M059J (cell line): Measurements from ENCODE around the gene FOXC2. TPM values are rescaled to one million over a fixed set of nuclear protein-coding genes. Genes with fewer than 3 reads are reported as not detected.

Experiments used
- DNase-seq: peaks from one replicate; pipeline ENCODE4 v3.0.0-alpha.2; 2012; ENCODE audit warnings: low read depth
- total RNA-seq: library from RNA; depleted of rRNA; stranded (reverse); fragments of >200 nt; shearing (Covaris generic); gene quantifications from 2 replicates; pipeline ENCODE4 v1.2.3, GENCODE V29; 2014

Gene FOXC2
- total RNA-seq, 1 experiment from 2014 or later, result 2.0 TPM

DNA sequence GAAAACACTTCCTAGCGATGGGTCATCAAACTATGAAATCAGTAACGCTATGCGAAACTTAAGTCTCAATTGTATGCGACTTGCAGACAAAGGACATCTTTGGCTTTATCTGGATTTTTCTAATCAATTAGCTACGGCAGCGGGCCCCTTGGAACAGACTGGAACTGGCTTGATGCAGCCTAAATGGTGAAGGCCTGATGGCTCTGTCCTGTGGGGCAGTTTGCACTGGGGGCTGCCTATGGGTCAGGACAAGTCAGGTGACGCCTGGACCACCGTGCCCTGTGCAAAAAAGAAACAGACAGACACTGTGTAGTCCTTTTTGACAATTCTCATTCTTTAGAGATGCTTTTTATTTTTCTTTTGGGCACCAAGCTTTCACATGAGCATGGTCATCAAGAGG, 33.6 kb upstream of the FOXC2 start:
- no peak for DNase-seq

DNA sequence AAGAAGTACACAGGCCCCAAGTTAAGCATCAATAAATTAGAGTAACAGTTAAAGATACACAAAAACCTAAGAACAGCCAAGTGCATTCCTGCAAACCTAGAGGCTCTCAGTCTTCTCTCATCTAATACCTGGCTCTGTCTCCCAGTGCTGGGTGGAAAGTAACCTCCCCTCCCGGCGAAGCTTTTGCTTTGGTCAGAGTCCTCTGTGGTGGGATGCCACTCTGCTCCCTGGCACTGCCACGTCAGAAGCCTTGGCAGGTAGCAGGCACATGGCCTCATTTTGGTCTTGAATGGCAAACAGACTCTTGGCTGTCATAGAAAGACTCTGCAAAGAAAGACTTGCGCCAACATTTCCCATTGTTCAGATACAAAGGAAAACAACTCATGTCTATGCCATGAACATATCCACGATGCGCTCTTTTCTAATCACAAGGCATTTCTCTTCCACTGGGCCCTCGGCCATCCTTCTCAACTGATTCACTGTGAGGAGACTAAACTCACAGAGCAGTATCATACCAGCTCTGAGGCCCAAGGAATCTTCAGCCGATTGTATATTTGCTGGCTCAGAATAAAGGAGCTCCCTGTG, 32.8 kb upstream of the FOXC2 start:
- no peak for DNase-seq

DNA sequence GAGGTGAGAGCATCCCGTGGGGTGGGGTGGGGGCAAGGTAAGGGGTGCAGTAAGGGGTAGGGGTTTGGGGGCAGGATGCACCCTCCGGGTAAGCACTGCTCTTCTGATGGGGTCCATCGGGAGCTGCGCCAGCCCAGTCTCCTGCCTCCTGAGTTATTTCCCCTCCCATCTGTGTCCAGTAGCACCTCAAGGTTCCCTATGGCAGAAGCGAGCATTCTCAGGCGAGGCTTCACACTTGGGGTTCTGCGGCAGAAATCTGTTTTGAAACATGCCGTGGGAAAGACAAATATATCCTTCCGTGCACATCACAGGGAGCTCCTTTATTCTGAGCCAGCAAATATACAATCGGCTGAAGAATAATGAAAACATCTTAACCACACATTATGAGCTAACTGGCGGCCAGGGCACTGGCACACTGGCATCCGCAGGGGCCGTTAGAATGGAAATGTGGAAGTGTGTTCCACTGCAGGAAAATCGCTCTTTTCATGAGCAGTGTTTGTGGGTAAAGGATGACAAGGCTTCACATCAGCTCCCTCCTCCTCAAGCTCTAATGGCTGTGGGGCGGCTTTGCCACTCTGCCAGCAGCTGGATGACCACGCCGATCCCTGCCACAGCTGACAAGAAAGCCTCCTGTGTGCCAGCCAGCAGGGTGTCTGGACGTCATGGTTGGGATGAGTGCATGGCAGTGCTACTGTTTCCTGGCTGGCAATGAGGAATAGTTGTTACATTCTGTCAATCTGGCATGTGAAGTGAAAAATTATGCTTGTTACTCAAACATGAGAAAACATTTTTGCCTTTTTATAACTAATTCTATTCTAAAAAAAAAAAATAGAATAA, 31.6 kb upstream of the FOXC2 start:
- DNase-seq, result no peak

DNA sequence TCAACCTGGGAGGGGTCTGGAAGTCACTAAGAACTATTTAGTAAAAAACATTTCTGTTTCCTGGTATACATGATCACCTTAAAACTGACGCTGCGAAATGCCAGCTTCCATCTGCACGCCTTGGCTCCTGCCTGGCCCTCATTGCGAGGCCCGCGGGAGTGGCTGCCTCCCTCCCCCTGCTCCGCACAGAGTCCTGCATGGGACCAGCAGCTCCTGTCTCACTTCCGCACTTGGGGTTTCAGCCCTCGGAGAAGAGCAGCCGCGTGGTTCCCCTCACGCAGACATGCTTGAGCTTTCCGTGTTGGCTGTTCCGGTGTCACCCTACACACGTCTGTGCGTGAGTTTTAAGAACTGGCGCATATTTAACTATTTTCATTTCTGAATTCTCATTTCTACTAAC, 30.0 kb upstream of the FOXC2 start:
- no peak for DNase-seq

DNA sequence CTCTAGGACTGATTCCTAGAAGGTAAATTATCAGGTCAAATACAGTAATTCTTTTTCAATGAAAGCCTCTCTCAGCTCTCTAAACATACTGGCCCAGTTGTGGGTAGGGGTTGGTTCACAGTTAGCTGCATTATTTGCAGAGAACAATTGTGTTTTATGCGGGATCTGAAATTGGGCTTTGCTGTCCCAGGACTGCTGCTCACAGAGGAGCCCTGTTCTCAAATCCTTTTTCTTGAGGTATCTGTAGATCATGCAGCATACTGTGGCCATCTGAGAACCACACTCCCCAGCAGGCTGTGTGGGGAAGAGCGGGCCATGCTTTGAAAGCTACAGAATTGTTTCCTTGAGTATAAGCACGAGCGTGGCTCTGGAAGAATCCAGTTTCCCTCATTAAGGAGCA, 29.1 kb upstream of the FOXC2 start:
- DNase-seq, result no peak

DNA sequence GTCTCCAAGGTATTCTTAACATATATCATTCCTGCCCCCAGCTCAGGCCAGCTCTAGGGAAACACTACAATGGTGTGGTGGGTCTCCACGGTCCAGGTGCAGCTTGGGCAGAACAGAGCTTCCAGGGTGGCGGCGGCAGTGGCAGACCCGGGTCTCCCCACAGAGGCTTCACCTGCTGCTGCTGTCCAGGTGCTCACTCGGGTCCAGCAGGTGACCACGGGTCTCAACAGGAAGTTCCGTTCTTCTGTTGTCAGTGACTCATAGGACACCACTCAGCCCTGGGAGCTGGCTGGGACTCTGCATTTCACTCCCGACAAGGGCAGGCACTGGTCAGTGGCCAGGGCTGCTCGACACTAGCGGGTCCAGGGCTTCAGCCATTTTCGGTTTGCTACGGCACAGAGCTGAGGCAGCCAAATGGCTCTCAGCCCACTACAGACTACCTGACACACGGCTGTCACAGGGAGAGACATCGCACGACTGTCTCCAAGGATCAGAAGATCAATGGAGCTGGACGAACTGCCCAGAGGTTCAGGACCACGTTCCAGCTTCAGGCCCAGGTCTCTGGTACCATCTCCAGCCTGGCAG, 28.3 kb upstream of the FOXC2 start:
- DNase-seq, result no peak

DNA sequence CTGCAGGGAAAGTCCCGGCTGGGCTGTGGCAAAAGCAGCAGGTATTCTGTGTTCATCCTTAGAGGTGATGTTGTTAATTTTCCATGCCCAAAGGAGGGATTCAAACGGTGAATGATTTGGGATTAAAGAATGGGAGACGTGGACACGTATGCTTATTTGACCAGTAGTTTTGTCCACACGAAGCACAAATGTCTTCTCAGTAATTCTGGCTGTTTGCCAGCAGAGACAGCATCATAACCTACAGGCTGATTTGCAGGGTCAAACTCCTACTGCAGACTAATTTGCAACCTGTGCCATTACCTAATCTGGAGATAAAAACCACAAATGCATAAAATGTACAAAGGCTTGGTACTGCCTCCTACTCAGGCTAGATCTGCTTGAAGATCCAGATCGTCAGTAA, 25.7 kb upstream of the FOXC2 start:
- DNase-seq, result no peak

DNA sequence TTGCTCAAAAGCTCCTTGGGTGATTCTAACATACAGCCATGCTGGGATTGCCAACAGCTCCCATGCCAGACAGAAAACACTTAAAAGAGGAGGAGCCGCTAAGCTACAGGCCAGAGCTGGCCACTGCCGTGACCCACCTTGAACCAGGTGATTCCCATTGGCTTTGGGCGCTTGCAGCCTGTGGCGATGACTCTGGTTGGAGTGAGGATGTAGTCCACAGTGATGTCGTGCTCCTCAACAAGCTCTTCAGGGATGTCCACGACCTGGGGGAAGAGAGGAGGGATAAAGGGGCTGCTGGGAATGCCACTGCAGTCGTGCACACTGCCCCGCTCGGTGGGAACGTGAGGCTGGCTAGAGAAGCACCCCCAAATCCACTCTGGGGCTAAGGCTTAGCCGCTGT, 25.1 kb upstream of the FOXC2 start:
- DNase-seq, result no peak

DNA sequence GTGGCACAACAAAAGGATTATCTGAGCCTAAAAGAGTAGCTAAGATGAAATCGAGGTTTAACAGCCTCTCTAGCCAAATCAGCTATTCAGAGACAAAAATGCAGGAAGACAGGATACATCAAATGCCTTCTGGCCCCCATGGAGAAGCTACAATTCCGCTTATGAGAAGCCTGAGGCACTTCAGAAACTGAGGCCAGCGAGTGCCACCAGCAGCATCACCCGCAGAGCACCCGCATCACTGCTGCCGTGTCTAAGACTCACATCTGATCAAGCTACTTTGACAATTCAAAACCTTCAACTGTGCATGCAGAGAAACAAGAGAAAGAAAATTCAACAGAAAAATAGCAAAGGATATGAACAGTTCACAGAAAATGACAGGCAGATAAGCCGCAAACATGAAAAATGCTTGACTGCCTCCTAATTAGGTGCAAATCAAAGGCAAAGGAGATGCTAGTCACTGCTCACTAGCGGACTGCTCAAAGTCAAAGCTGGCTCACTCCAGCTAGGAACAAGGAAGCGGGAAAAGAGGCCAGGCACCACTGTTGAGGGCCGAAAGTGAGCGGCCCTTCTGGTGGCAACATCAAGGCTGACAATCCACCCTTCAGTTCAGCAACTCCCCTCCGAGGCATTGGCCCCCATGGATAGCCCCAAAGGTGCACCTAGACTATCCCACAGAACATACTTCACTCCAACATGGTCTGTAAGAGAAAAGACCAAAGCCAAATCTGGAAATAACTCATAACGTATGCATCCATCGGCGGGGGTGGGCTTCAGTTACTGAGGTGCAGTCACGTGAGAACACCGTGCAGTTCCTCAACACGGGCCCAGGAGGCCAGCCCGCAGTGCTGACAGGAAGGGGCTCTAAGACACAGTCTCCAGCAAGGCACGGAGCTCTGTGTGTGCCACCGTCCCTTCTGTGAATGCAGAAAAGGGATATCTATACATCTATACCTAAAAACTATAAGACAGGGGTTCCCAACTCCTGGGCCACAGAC, 23.6 kb upstream of the FOXC2 start:
- DNase-seq, result no peak

DNA sequence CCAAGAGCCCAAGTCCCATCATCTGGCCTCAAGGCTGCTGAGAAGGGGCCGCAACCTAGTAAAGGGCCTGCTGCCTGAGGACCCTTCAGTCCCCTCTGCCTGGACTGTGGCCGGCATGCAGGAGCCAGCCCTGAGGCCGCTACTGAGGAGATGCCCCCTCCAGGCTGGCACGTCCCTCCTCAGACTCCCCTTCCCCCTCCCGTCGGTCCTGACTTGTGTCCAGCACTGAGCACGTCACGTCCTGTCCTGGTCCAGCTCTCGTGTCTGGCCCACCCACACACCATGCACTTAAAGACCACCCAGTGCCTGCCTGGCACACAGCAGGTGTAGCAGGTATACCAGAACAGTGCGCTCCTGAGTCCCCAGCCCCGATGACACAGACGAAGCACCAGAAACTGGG, 21.1 kb upstream of the FOXC2 start:
- DNase-seq, result no peak

DNA sequence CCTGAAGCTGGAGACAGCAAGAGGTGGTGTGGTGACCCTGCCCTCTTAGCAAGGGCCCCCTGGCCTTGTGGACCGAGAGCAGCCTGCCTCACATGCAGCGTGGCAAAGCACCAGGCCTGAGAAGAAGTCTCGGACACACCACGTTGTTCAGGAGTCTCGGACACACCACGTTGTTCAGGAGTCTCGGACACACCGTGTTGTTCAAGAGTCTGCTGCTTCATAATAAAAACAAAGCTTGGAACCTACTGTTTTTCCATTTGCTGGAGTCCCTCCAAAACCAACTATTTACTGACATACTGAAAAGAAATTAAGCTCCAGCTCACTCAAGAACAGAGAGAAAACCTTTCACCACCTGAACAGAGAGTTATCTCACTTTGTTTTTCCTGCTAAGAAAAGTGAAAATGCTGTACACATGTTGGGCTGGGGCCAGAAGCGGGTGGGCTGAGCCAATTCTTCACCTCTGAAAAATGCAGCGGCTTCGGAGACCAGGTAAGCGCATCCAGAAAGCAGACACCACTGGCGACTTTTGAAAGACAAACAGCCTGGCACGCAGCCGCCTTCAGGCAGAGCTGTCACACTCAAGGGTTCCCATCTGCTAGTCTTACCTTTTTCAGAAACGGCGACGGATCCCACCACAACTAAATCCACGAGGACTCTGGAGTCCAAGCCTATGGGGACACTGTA, 20.5 kb upstream of the FOXC2 start:
- no peak for DNase-seq

DNA sequence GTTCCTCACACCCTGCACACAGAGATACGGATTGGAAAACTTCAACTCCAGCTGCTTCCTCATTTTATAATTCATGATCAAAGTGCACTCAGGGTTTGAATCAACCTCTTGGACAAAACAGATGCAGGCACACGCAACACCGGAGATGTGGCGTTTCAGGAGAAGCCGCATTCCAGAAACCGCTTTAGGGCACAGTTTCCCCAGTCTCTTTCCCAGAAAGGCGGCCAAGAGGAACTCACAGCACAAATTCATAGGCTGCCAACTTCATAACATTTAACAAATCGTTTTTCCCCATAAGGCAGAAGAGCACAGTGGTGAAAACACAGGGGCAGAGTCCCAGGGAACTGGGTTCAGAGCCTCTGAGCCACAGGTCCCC, 20.0 kb upstream of the FOXC2 start:
- no peak for DNase-seq

DNA sequence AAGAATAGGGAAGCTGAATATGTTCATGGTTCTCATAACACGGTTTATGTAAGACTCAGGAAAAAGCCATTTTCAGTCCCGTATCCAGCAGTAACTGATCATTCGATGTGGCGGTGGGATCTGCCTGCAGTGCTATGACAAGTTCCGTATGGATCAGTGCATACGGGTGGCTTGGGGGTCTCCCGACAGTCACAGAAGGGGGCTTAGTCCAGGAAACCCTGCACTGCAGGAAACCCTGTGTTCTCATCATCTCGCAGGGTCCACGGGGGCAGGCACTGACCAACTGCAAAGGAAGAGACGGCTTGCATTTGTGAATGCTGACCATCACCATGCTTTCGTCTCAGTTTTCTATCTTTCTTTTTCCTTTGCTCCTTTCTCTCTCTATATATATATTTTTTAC, 19.3 kb upstream of the FOXC2 start:
- DNase-seq, result no peak

DNA sequence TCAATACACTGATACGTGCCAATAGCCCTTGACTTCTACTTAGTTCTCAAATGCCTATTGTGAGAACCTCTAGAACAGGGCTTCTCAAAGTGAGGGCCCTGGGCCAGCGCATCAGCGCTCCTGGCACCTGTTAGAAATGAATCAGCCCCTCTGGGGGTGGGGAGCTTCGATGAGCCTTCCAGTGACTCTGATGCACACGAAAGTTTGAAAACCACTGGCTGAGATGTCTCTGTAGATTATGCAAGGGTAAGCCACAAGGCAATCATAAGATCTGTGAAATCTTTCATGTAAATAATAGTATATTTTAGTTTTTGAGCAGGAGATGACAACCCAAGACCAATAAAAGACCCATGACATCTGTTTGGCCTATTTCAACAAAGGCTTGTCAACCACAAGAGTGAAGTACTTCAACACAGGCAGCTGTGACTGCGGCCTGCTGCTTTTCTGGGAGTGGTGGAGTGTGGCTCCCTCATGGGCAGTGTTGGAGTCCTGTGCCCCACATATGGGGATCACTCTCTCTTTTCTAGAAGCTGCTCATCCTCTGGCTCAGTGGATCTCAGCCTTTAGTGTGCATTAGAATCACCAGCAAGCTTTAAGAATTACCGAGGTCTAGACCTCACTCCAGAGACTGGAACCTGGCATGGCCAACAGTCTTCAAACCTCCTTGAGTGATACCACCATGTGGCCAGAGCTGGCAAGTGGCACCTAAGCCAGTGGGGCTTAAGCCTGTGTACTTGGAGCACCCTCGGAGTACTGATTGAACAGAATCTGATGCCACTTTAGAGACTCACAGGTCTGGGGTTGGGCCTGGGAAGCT, 17.3 kb upstream of the FOXC2 start:
- no peak for DNase-seq

DNA sequence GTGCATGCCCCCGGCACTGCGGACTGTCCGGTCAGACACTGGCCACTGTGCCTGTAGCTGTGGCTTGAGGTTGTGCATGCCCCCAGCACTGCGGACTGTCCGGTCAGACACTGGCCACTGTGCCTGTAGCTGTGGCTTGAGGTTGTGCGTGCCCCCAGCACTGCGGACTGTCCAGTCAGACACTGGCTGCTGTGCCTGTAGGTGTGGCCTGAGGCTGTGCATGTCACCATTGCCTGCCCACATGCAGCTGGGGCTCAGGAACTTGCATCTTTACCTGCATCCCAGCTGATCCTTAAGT, 16.8 kb upstream of the FOXC2 start:
- no peak for DNase-seq

DNA sequence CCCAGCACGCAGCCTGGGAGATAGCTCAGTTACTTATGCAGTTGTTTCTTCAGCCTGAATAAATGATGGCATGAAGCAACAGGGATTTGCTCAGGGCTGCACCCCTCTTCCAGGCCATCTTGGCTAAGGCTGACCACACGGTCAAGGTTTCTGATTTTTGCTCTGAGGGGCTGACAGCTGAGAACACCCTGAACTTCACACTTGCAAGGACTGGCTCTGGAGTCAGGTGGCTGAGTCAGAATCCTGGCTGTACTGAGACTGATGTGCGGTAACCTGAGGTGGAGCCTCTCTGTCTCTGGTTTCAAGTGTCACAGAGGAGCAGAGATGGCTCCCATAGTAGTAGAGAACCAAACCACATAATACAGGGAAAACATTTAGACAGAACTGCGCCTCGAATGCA, 16.3 kb upstream of the FOXC2 start:
- no peak for DNase-seq

DNA sequence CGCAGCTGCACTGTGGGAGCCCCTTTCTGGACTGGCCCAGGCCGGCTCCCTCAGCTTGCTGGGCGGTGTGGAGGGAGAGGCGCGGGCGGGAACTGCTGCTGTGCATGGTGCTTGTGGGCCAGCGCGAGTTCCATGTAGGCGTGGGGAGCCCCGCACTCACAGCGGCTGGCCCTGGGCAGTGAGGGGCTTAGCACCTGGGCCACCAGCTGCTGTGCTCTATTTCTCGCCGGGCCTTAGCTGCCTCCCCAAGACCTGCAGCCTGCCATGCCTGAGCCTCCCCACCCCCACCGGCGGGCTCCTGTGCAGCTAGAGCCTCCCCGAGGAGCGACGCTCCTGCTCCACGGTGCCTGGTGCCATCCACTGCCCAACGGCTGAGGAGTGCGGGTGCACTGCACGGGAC, 13.3 kb upstream of the FOXC2 start:
- no peak for DNase-seq

DNA sequence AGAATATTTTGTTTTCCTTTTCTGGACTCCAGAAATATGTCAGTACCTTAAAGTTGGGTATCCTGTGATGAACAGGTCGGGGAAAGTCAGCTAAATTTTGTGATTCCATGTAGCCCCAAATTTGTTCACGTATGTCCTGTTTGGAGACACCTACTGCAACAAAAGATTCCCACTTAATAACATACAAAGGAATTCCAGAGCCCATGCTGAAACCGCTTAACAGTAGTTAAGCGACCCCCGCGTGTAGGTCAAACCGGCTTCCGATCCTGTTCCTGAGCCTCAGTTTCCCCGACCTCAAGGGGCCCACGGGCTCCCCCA, 12.1 kb upstream of the FOXC2 start:
- no peak for DNase-seq

DNA sequence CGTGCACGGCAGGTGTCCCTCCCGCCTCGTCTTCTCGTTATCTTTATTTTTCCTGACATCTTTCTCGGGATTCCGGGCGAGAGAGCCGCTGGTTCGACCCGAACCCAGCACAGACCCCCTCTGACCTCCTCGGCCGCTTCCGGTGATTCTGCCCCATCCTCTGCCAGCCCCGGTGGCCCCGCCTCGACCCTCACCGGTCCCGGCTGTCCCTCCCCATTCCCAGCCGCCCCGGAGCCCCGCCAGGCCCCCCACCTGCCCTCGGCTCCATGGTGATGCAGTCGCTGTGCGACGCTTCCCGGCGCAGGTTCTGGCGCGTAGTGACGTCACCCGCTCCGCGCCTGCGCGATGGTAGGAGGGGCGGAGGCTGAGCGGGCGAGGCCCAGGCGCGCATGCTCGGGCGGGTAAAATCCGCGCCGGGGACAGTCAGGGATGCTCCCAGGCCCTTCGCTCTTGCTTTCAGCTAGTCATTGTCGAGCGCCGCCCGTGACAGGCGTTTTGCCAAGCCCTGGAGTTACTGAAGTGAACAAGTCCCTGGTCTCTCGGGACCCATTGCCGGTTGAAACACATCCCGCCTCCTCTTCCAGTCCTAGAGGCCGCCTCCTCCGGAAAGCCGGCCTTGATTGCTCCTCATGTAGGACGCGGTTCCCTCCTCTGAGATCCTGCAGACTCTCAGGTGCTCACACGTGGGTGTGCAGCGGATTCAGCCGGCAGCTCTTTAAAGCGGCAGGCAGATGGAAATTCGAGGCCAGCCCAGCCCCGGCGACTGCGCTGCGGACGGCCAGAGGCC, 11.5 kb upstream of the FOXC2 start, which contains the start of gene MTHFSD:
TSS of gene MTHFSD (minus strand) at position 319 of the 787 bp plus-strand sequence. CDS start at position 268, 51 bp downstream.
- peak; percentile 86 for DNase-seq

DNA sequence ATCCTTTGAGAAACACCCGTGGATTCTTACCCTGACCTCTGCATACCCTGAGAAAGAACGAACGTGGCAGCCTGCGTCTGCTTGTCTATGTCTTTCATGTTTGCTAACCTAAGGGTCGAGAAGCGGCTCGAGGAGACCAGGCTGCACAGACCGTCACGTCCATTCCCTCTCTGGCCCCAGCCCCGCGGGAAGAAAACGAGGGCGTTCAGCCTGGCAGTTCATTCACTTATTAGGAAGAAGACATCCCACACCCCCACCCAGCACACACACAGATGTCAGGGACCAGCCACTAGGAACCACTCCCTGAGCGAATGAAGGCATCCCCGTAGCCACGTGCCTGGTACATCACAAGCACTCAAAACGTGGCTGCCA, 10.9 kb upstream of the FOXC2 start:
- DNase-seq, result no peak
